ENCODE data around the gene SLC27A6. TPM values are rescaled to one million over a fixed set of nuclear protein-coding genes. Genes with fewer than 3 reads are reported as not detected.
"Not testable (repeated sequence)": the region's sequence is repeated elsewhere in the genome, so short reads cannot be mapped to it uniquely, and the experiment has no call there.

The SLC27A6 gene
- total RNA-seq, 1 donor from 2014 or later, result 7.4 TPM

DNA sequence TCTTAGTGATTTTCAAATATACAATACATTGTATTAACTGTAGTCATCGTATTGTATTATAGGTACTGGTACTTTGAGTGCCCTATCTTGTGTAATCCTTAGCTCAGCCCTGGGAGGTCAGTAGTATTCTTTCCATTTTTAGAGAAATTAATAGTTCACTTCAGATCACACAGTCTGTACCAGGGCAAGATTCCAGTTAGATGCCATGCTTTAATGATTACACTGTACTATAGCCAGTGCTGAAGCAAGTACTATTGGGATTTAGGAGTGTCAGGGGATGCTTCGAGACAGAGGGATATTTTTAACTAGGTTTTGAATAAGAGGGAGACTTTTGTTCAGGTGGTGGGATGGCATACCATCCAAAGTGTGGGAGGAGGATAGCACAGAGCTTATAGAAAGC lies 41.0 kb upstream of the SLC27A6 start:
- Histone ChIP-seq H3K4me3 (no peak overlapping the region), H3K36me3 (no peaks in the 10 kb centered on the region), H3K4me2 (no peak overlapping the region), H3K27me3 (no peaks in the 10 kb centered on the region), H3F3A (ENCODE audit: low read depth) (no peaks in the 10 kb centered on the region), H3K4me1 (no peaks in the 10 kb centered on the region), H3K79me2 (ENCODE audit: low read depth) (no peaks in the 10 kb centered on the region), H3K27ac (no peak overlapping the region), H2AFZ (replicated peaks) (no peak overlapping the region), H3K9me3 (ENCODE audit: low read depth) (no peaks in the 10 kb centered on the region), H4K20me1 (ENCODE audit: low read depth) (no peaks in the 10 kb centered on the region), H3K9ac (no peak overlapping the region)
- Mint-ChIP-seq H3K9me3 (no peaks in the 10 kb centered on the region), H3K4me3 (no peak overlapping the region), H3K27me3 (ENCODE audit: insufficient read depth, low read depth) (no peaks in the 10 kb centered on the region), H3K36me3 (no peaks in the 10 kb centered on the region), H3K4me1 (peaks cover 3% of the 10 kb centered on the region), H3K27ac (no peak overlapping the region)
- TF ChIP-seq EZH2phosphoT487 (IDR thresholded peaks at IDR 0.05) (no peak), EZH2 (IDR thresholded peaks at IDR 0.05) (no peak)
- no peak for DNase-seq (ENCODE audit: low spot score)

DNA sequence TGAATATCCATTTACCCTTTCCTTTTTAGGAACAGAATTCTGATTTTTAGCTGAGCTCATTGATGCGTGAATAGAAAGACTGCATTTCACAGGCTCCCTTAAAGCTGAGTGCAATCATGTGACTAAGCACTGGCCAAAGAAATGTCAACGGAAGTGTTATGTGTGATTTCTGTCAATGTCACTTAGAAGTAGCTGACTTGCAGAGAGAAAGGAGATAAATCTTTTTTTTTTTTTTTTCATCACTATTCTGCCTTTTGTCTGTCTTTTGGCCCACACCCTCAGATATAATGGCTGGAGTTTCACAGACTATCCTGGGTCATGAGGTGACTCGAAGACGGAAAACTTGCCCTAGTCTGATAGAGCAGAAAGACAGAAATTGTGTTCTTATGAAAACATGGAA lies 39.3 kb upstream of the SLC27A6 start:
- no peak for TF ChIP-seq EZH2phosphoT487 (IDR thresholded peaks at IDR 0.05)
- no peak for TF ChIP-seq EZH2 (IDR thresholded peaks at IDR 0.05)
- TF ChIP-seq, protein P1, sequence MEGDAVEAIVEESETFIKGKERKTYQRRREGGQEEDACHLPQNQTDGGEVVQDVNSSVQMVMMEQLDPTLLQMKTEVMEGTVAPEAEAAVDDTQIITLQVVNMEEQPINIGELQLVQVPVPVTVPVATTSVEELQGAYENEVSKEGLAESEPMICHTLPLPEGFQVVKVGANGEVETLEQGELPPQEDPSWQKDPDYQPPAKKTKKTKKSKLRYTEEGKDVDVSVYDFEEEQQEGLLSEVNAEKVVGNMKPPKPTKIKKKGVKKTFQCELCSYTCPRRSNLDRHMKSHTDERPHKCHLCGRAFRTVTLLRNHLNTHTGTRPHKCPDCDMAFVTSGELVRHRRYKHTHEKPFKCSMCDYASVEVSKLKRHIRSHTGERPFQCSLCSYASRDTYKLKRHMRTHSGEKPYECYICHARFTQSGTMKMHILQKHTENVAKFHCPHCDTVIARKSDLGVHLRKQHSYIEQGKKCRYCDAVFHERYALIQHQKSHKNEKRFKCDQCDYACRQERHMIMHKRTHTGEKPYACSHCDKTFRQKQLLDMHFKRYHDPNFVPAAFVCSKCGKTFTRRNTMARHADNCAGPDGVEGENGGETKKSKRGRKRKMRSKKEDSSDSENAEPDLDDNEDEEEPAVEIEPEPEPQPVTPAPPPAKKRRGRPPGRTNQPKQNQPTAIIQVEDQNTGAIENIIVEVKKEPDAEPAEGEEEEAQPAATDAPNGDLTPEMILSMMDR (IDR thresholded peaks at IDR 0.05), result no peak
- H3K27me3 Mint-ChIP-seq (ENCODE audit: insufficient read depth, low read depth), result no peaks in the 10 kb centered on the region
- H3K4me1 ChIP-seq, result no peaks in the 10 kb centered on the region
- H3K4me2 ChIP-seq, result no peak overlapping the region
- no peak overlapping the region for H3K4me3 ChIP-seq
- H3K27ac Mint-ChIP-seq, result no peak overlapping the region
- DNase-seq (ENCODE audit: low spot score), result no peak
- peaks cover 3% of the 10 kb centered on the region for H3K4me1 Mint-ChIP-seq
- H4K20me1 ChIP-seq (ENCODE audit: low read depth), result no peaks in the 10 kb centered on the region
- H3K9ac ChIP-seq, result no peak overlapping the region
- no peaks in the 10 kb centered on the region for H3K36me3 ChIP-seq
- H3K9me3 ChIP-seq (ENCODE audit: low read depth), result no peaks in the 10 kb centered on the region
- H3K9me3 Mint-ChIP-seq, result no peaks in the 10 kb centered on the region
- no peaks in the 10 kb centered on the region for H3K36me3 Mint-ChIP-seq
- no peaks in the 10 kb centered on the region for H3K27me3 ChIP-seq
- H3K79me2 ChIP-seq (ENCODE audit: low read depth), result no peaks in the 10 kb centered on the region
- H3F3A ChIP-seq (ENCODE audit: low read depth), result no peaks in the 10 kb centered on the region
- no peak overlapping the region for H2AFZ ChIP-seq (replicated peaks)
- H3K27ac ChIP-seq, result no peak overlapping the region
- H3K4me3 Mint-ChIP-seq, result no peak overlapping the region

DNA sequence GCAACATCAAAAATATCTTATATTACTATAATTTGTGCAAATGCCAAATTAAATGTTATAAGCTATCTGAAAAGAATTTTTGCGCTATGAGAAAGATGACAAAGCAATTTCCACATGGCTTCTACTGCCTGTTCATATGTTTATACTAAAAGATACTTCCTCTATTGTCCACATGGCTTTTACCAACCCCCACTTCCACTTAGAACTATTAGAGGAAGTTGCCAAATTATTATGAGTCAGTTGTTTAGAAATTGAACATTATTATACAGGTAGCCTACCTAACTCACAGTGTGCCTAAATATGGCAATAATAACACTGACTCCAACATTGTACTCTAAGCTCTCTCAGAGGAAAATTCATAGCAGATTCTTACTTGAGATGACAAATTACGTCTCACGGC lies 37.6 kb upstream of the SLC27A6 start:
- Histone ChIP-seq H3K9ac (no peak overlapping the region), H2AFZ (replicated peaks) (no peak overlapping the region), H3K4me3 (no peak overlapping the region), H4K20me1 (ENCODE audit: low read depth) (no peaks in the 10 kb centered on the region), H3K27me3 (no peaks in the 10 kb centered on the region), H3K27ac (no peak overlapping the region), H3K9me3 (ENCODE audit: low read depth) (no peaks in the 10 kb centered on the region), H3F3A (ENCODE audit: low read depth) (no peaks in the 10 kb centered on the region), H3K36me3 (no peaks in the 10 kb centered on the region), H3K79me2 (ENCODE audit: low read depth) (no peaks in the 10 kb centered on the region), H3K4me1 (no peaks in the 10 kb centered on the region), H3K4me2 (no peak overlapping the region)
- no peak for DNase-seq (ENCODE audit: low spot score)
- Mint-ChIP-seq H3K9me3 (no peaks in the 10 kb centered on the region), H3K27ac (no peak overlapping the region), H3K36me3 (no peaks in the 10 kb centered on the region), H3K27me3 (ENCODE audit: insufficient read depth, low read depth) (no peaks in the 10 kb centered on the region), H3K4me3 (no peak overlapping the region), H3K4me1 (peaks cover 3% of the 10 kb centered on the region)
- no peak for TF ChIP-seq EZH2phosphoT487 (IDR thresholded peaks at IDR 0.05)
- TF ChIP-seq, protein P1 (IDR thresholded peaks at IDR 0.05), result no peak
- no peak for TF ChIP-seq EZH2 (IDR thresholded peaks at IDR 0.05)

DNA sequence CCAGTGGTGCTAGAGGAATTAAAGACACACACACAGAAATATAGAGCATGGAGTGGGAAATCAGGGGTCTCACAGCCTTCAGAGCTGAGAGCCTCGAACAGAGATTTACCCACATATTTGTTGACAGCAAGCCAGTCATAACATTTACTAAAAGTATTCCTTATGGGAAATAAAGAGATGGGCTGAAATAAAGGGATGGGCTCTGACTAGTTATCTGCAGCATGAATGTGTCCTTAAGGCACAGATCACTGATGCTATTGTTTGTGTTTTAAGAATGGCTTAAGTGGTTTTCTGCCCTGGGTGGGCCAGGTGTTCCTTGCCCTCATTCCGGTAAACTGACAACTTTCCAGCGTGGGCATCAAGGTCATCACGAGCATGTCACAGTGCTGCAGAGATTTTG lies 33.1 kb upstream of the SLC27A6 start:
- H2AFZ ChIP-seq (replicated peaks); H4K20me1 ChIP-seq (ENCODE audit: low read depth); H3K79me2 ChIP-seq (ENCODE audit: low read depth); H3K36me3 ChIP-seq; H3K4me2 ChIP-seq; H3K9ac ChIP-seq; H3K9me3 ChIP-seq (ENCODE audit: low read depth); H3K4me3 Mint-ChIP-seq; H3K27ac ChIP-seq; H3K9me3 Mint-ChIP-seq; H3K27ac Mint-ChIP-seq; H3K4me1 ChIP-seq; H3F3A ChIP-seq (ENCODE audit: low read depth); H3K27me3 ChIP-seq; H3K4me1 Mint-ChIP-seq; DNase-seq (ENCODE audit: low spot score); H3K4me3 ChIP-seq; H3K27me3 Mint-ChIP-seq (ENCODE audit: insufficient read depth, low read depth); H3K36me3 Mint-ChIP-seq: not testable (repeated sequence)

DNA sequence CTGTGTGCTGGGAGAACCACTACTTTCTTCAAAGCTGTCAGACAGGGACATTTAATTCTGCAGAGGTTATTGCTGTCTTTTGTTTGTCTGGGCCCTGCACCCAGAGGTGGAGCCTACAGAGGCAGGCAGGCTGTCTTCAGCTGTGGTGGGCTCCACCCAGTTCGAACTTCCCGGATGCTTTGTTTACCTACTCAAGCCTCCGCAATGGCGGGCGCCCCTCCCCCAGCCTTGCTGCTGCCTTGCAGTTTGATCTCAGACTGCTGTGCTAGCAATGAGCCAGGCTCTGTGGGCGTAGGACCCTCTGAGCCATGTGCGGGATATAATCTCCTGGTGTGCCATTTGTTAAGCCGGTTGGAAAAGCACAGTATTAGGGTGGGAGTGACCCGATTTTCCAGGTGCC lies 22.2 kb upstream of the SLC27A6 start:
- not testable (repeated sequence) for H3K27me3 Mint-ChIP-seq (ENCODE audit: insufficient read depth, low read depth); H3F3A ChIP-seq (ENCODE audit: low read depth); H3K79me2 ChIP-seq (ENCODE audit: low read depth); H4K20me1 ChIP-seq (ENCODE audit: low read depth); H3K9me3 ChIP-seq (ENCODE audit: low read depth); H3K27ac Mint-ChIP-seq; H3K4me3 ChIP-seq; H3K4me1 ChIP-seq; H3K36me3 ChIP-seq; DNase-seq (ENCODE audit: low spot score); H3K27ac ChIP-seq; H3K27me3 ChIP-seq; H3K36me3 Mint-ChIP-seq; H3K4me1 Mint-ChIP-seq; H3K4me2 ChIP-seq; H3K4me3 Mint-ChIP-seq; H2AFZ ChIP-seq (replicated peaks); H3K9ac ChIP-seq
- H3K9me3 Mint-ChIP-seq, result peaks cover 13% of the 10 kb centered on the region
